NT2/D1 (cell line): ENCODE results near the gene TMEM258.

ENCODE experiments used
- YY1 ChIP-seq: IDR thresholded peaks from 2 replicates; pipeline ENCODE4 v1.6.1; 2011; ENCODE audit not compliant: insufficient read length, insufficient read depth
- ZNF274 ChIP-seq: IDR thresholded peaks from 2 replicates; pipeline ENCODE4 v1.6.1; 2011; ENCODE audit warnings: mild to moderate bottlenecking, low read depth, low read length

DNA sequence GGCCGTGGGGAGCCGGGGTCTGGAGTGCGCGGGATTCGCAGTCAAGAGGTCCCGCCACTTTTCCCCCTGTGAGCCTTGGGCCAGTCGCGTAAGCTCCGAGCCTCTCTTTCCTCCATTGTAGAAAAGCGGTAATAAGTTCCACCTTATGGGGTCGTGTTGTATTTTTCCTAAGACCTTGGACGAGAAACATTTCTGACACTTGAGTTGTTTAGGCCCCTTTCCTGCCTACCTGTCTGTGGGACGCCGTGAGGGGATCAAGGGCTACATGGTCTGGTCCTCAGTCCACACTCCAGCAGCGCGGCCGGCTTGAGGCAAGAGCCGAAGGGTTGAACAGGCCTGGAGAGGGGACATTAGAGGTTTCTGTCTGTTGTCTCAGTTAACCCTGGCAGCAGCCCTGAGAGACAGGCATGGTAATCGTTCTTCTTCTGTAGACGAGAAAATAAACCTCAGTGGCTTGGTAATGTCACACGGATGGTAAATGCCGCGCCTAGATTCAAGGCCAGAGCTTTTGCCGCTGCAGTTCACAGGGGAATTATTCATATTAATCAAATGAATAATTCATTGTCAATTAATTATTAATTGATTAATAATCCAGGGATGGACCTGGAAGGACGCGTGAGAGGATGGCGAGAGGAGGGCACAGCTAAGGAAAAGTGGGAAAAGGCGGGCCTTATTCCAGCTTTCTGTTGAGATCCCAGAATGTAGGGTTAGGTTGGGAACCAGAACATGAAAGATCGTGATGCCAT is 857 bp upstream of the TMEM258 start:
- TF ChIP-seq YY1 (no peak), ZNF274 (no peak)
